Measurements from ENCODE around the gene MON2. TPM values are rescaled to one million over a fixed set of nuclear protein-coding genes. Genes with fewer than 3 reads are reported as not detected.

MON2 gene
- total and polyA plus RNA-seq, 4 donors, result 11.9 to 175 (median 33.3) TPM

DNA sequence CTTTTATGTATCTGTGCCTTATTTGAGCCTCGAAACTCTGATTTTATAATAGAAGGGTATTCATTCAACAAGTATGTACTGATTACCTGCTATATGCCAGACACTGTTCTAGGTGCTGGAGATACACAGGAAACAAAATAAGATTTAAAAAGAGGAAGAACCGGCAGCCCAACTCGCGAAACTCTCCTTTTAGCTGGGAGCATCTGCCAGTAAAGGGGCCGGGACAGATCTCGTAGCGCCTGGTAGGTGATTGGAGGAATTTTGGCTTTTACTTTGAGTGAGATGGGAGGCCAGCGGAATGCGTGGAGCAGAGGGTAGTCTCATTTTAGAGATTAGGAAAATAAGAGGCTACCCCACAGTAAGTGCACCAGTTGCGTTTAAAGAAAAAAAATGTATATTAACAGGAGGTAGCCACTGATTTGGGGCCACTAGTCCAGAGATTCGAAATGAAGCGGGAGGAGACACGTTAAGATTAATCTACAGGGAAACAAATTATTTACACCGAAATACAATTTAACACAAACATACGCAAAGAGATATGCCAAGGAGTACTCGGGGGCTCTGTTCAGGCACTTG, 520 bp upstream of the MON2 start:
- Histone ChIP-seq H3K36me3 (ENCODE audit: control insufficient read depth in 4 of 4, insufficient read depth in 4 of 4, low read length in 4 of 4) (peaks cover 0 to 6% (median 3%) of the 10 kb centered on the region in 4 donors), H3K9ac (ENCODE audit: insufficient read depth in 1 of 2, low read length in 2 of 2) (peak overlapping the region in 1 of 2 donors; percentile 94), H3K9me3 (ENCODE audit: control insufficient read depth in 4 of 4, insufficient read depth in 3 of 4, low read length in 3 of 4) (no peaks in the 10 kb centered on the region), H3K27me3 (ENCODE audit: control insufficient read depth in 3 of 3, insufficient read depth in 3 of 3, low read length in 2 of 3) (no peaks in the 10 kb centered on the region), H3K4me1 (ENCODE audit: control insufficient read depth in 5 of 5, insufficient read depth in 5 of 5, low read length in 5 of 5) (peaks cover 4 to 12% (median 6%) of the 10 kb centered on the region in 5 donors), H3K27ac (ENCODE audit: low read depth in 1 of 2, low read length in 1 of 2) (peak overlapping the region; percentile 97 to 98), H3K4me3 (peak overlapping the region; percentile 50)
- TF ChIP-seq, protein P1, sequence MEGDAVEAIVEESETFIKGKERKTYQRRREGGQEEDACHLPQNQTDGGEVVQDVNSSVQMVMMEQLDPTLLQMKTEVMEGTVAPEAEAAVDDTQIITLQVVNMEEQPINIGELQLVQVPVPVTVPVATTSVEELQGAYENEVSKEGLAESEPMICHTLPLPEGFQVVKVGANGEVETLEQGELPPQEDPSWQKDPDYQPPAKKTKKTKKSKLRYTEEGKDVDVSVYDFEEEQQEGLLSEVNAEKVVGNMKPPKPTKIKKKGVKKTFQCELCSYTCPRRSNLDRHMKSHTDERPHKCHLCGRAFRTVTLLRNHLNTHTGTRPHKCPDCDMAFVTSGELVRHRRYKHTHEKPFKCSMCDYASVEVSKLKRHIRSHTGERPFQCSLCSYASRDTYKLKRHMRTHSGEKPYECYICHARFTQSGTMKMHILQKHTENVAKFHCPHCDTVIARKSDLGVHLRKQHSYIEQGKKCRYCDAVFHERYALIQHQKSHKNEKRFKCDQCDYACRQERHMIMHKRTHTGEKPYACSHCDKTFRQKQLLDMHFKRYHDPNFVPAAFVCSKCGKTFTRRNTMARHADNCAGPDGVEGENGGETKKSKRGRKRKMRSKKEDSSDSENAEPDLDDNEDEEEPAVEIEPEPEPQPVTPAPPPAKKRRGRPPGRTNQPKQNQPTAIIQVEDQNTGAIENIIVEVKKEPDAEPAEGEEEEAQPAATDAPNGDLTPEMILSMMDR (IDR thresholded peaks at IDR 0.05; ENCODE audit: control extremely low read depth, extremely low read depth), result no peak
- DNase-seq (peak; percentile 67 to 71 (median 67)), ATAC-seq (ENCODE audit: insufficient read depth, low FRiP score) (peak; percentile 47)
- WGBS, 2 donors, result 1 to 3% methylated on average over 16 of the region's 16 CpGs

DNA sequence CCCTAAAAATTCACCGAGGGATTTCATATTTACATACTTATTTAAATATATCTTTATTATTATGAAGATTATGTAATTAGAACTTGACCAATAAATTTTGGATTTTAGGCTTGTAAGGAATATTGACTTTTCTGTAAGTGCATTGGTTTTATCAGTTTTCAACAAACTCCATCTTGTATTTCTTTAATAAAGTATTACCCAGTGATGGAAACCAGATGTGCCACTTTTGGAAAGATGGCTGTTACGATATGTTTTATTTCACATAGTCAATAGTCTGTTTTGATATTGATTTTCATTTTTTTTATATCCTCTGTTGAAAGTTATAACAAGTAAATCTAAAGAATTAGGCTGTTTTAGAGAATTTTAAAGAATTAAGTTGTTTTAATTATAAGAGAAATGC, 1.8 kb downstream of the MON2 start:
- H3K9me3 ChIP-seq (ENCODE audit: control insufficient read depth in 4 of 4, insufficient read depth in 3 of 4, low read length in 3 of 4), result no peaks in the 10 kb centered on the region
- no peak overlapping the region for H3K4me3 ChIP-seq
- H3K36me3 ChIP-seq (ENCODE audit: control insufficient read depth in 4 of 4, insufficient read depth in 4 of 4, low read length in 4 of 4), result peaks cover 0 to 6% (median 4%) of the 10 kb centered on the region in 4 donors
- H3K4me1 ChIP-seq (ENCODE audit: control insufficient read depth in 5 of 5, insufficient read depth in 5 of 5, low read length in 5 of 5), result peaks cover 4 to 15% (median 6%) of the 10 kb centered on the region in 5 donors
- 78 to 93% methylated on average over 2 of the region's 2 CpGs for WGBS, 2 donors
- H3K27me3 ChIP-seq (ENCODE audit: control insufficient read depth in 3 of 3, insufficient read depth in 3 of 3, low read length in 2 of 3), result no peaks in the 10 kb centered on the region
- ATAC-seq (ENCODE audit: insufficient read depth, low FRiP score) (no peak), DNase-seq (peak in 2 of 3 donors; percentile 3 to 19)
- H3K9ac ChIP-seq (ENCODE audit: insufficient read depth in 1 of 2, low read length in 2 of 2), result no peak overlapping the region
- TF ChIP-seq, protein P1 (IDR thresholded peaks at IDR 0.05; ENCODE audit: control extremely low read depth, extremely low read depth), result no peak
- no peak overlapping the region for H3K27ac ChIP-seq (ENCODE audit: low read depth in 1 of 2, low read length in 1 of 2)

DNA sequence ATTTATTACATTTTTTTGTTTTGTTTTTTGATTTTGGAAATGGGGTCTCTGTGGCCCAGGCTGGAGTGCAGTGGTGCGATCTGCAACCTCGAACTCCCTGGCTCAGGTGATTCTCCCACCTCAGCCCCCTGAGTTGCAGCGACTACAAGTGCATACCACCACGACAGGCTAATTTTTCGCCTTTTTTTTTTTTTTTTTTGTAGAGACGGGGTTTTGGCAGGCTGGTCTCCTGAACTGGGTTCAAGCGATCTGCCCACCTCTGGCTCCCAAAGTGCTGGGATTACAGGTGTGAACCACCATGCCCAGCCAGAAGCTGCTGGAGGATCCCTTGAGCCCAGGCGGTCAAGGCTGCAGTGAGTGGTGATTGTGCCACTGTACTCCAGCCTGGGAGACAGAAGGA, 2.3 kb downstream of the MON2 start:
- Histone ChIP-seq H3K4me1 (ENCODE audit: control insufficient read depth in 5 of 5, insufficient read depth in 5 of 5, low read length in 5 of 5) (peaks cover 4 to 15% (median 6%) of the 10 kb centered on the region in 5 donors), H3K27me3 (ENCODE audit: control insufficient read depth in 3 of 3, insufficient read depth in 3 of 3, low read length in 2 of 3) (no peaks in the 10 kb centered on the region), H3K27ac (ENCODE audit: low read depth in 1 of 2, low read length in 1 of 2) (no peak overlapping the region), H3K9ac (ENCODE audit: insufficient read depth in 1 of 2, low read length in 2 of 2) (no peak overlapping the region), H3K4me3 (no peak overlapping the region), H3K9me3 (ENCODE audit: control insufficient read depth in 4 of 4, insufficient read depth in 3 of 4, low read length in 3 of 4) (no peaks in the 10 kb centered on the region), H3K36me3 (ENCODE audit: control insufficient read depth in 4 of 4, insufficient read depth in 4 of 4, low read length in 4 of 4) (peaks cover 0 to 6% (median 5%) of the 10 kb centered on the region in 4 donors)
- ATAC-seq (ENCODE audit: insufficient read depth, low FRiP score) (no peak), DNase-seq (no peak)
- WGBS, 2 donors, result 86 to 88% methylated on average over 8 of the region's 8 CpGs
- TF ChIP-seq, protein P1 (IDR thresholded peaks at IDR 0.05; ENCODE audit: control extremely low read depth, extremely low read depth), result no peak

Measured in lung (tissue), 12 donors.